Activated CD8-positive, alpha-beta memory T cell treated with anti-CD3 and anti-CD28 coated beads, Interleukin-2, amount 10 ng/mL, durations not matched to agents 7 days and 5 days (primary cell): ENCODE measurements around the gene ASMTL. TPM values are rescaled to one million over a fixed set of nuclear protein-coding genes. Genes with fewer than 3 reads are reported as not detected.
"Not testable (repeated sequence)": the region's sequence is repeated elsewhere in the genome, so short reads cannot be mapped to it uniquely, and the experiment has no call there.

Experiments
- ATAC-seq: fragments of 150-1000 bp; cut with Tn5 transposase; one replicate; pipeline ENCODE4 v1.10.0; 2021; ENCODE audit warnings: moderate library complexity
- CTCF ChIA-PET: fragments of 350-600 bp; sonication (Branson Sonifier 250); formaldehyde crosslinking; loops from one replicate; lab custom pipeline; 2021; ENCODE audit warnings: antibody characterized with exemption; lab: Charles Lee
- DNase-seq: peaks from one replicate; pipeline ENCODE4 v3.0.0-alpha.2; 2020
- H3K27ac Mint-ChIP-seq: one replicate; pipeline ENCODE4 v1.8.0; 2021; ENCODE audit warnings: mild to moderate bottlenecking, mixed read lengths
- H3K27me3 Mint-ChIP-seq: one replicate; pipeline ENCODE4 v1.8.0; 2021; ENCODE audit warnings: mixed read lengths
- H3K36me3 Mint-ChIP-seq: one replicate; pipeline ENCODE4 v1.8.0; 2021; ENCODE audit warnings: mild to moderate bottlenecking, mixed read lengths
- H3K4me1 Mint-ChIP-seq: one replicate; pipeline ENCODE4 v1.8.0; 2021; ENCODE audit warnings: mixed read lengths
- H3K4me3 Mint-ChIP-seq: one replicate; pipeline ENCODE4 v1.8.0; 2021; ENCODE audit warnings: mild to moderate bottlenecking, moderate library complexity, mixed read lengths
- H3K9me3 Mint-ChIP-seq: one replicate; pipeline ENCODE4 v1.8.0; 2022; ENCODE audit warnings: low read depth, mixed read lengths
- total RNA-seq, 2 experiments: library from RNA; stranded (reverse); gene quantifications; one replicate each; pipeline ENCODE4 v1.2.3, GENCODE V29; 2021

ASMTL gene
- total RNA-seq: 10 to 100 TPM; 39.9 to 44.7 TPM

- DNase-seq (peak; percentile 100), ATAC-seq (peak; percentile 83)
- CTCF ChIA-PET: no interaction called here
- Mint-ChIP-seq H3K36me3 (peaks cover 24% of the 10 kb centered on the region), H3K9me3 (peaks cover 15% of the 10 kb centered on the region), H3K4me3 (peak within 1 kb of the TSS; percentile 76), H3K27me3 (no peaks in the 10 kb centered on the region), H3K4me1 (peaks cover 39% of the 10 kb centered on the region), H3K27ac (peak within 1 kb of the TSS; percentile 93)
Measured at GRCh38 chrX:1452516-1453394, at the start of gene ASMTL. TSS of gene ASMTL (minus strand) at chrX:1452909. CDS start at chrX:1452840, 69 bp downstream.

GRCh38 chrX:1502241-1502640 is 49.5 kb upstream of the ASMTL start:
- peak overlapping the region; percentile 32 for H3K27ac Mint-ChIP-seq
- CTCF ChIA-PET: no interaction called here
- no peak overlapping the region for H3K4me3 Mint-ChIP-seq
- H3K4me1 Mint-ChIP-seq: peaks cover 47% of the 10 kb centered on the region
- H3K9me3 Mint-ChIP-seq: no peaks in the 10 kb centered on the region
- no peaks in the 10 kb centered on the region for H3K27me3 Mint-ChIP-seq
- DNase-seq (no peak), ATAC-seq (no peak)
- H3K36me3 Mint-ChIP-seq: peaks cover 46% of the 10 kb centered on the region

GRCh38 chrX:1500701-1501624 is 48.3 kb upstream of the ASMTL start:
- Mint-ChIP-seq H3K36me3 (peaks cover 40% of the 10 kb centered on the region), H3K9me3 (no peaks in the 10 kb centered on the region), H3K27me3 (no peaks in the 10 kb centered on the region), H3K4me1 (peaks cover 46% of the 10 kb centered on the region), H3K27ac (peak overlapping the region; percentile 76), H3K4me3 (no peak overlapping the region)
- ATAC-seq (peak; percentile 79), DNase-seq (peak; percentile 69)
- CTCF ChIA-PET: no interaction called here

GRCh38 chrX:1496076-1496475 is 43.4 kb upstream of the ASMTL start:
- CTCF ChIA-PET: no interaction called here

GRCh38 chrX:1493877-1494510 is 41.3 kb upstream of the ASMTL start:
- Mint-ChIP-seq H3K4me1 (peaks cover 35% of the 10 kb centered on the region), H3K36me3 (peaks cover 34% of the 10 kb centered on the region), H3K9me3 (peaks cover 7% of the 10 kb centered on the region), H3K27me3 (no peaks in the 10 kb centered on the region), H3K4me3 (no peak overlapping the region), H3K27ac (peak overlapping the region; percentile 57)
- ATAC-seq: peak; percentile 17
- DNase-seq: peak; percentile 39
- CTCF ChIA-PET: no interaction called here

More at GRCh38 chrX:1496076-1496475, 43.4 kb upstream of the ASMTL start:
- Mint-ChIP-seq H3K9me3 (peaks cover 7% of the 10 kb centered on the region), H3K36me3 (peaks cover 27% of the 10 kb centered on the region), H3K27me3 (no peaks in the 10 kb centered on the region), H3K4me1 (peaks cover 37% of the 10 kb centered on the region), H3K4me3 (no peak overlapping the region), H3K27ac (no peak overlapping the region)
- ATAC-seq (no peak), DNase-seq (peak; percentile 37)

- CTCF ChIA-PET: no interaction called here
- DNase-seq: no peak
- Mint-ChIP-seq H3K9me3 (peaks cover 7% of the 10 kb centered on the region), H3K36me3 (peaks cover 40% of the 10 kb centered on the region), H3K27me3 (no peaks in the 10 kb centered on the region), H3K27ac (peak overlapping the region; percentile 57), H3K4me3 (no peak overlapping the region), H3K4me1 (peaks cover 41% of the 10 kb centered on the region)
- ATAC-seq: no peak
Measured at GRCh38 chrX:1493412-1493811, 40.7 kb upstream of the ASMTL start.

- CTCF ChIA-PET: no interaction called here
- H3K27me3 Mint-ChIP-seq: no peaks in the 10 kb centered on the region
- peaks cover 44% of the 10 kb centered on the region for H3K4me1 Mint-ChIP-seq
- peak overlapping the region; percentile 59 for H3K27ac Mint-ChIP-seq
- peaks cover 7% of the 10 kb centered on the region for H3K9me3 Mint-ChIP-seq
- peaks cover 44% of the 10 kb centered on the region for H3K36me3 Mint-ChIP-seq
- DNase-seq (peak; percentile 37), ATAC-seq (peak; percentile 5)
- no peak overlapping the region for H3K4me3 Mint-ChIP-seq
Measured at GRCh38 chrX:1492421-1493012, 39.8 kb upstream of the ASMTL start.

GRCh38 chrX:1491851-1492349 is 39.2 kb upstream of the ASMTL start:
- peak; percentile 95 for ATAC-seq
- H3K27ac Mint-ChIP-seq: peak overlapping the region; percentile 69
- H3K36me3 Mint-ChIP-seq: peaks cover 50% of the 10 kb centered on the region

GRCh38 chrX:1491248-1491647 is 38.5 kb upstream of the ASMTL start:
- H3K27me3 Mint-ChIP-seq, H3K9me3 Mint-ChIP-seq, CTCF ChIA-PET, H3K27ac Mint-ChIP-seq, DNase-seq, H3K4me3 Mint-ChIP-seq, ATAC-seq: not testable (repeated sequence)
- H3K4me1 Mint-ChIP-seq: peaks cover 49% of the 10 kb centered on the region
- peaks cover 53% of the 10 kb centered on the region for H3K36me3 Mint-ChIP-seq

More at GRCh38 chrX:1491851-1492349, 39.2 kb upstream of the ASMTL start:
- Mint-ChIP-seq H3K27me3 (no peaks in the 10 kb centered on the region), H3K4me3 (no peak overlapping the region), H3K9me3 (peaks cover 7% of the 10 kb centered on the region), H3K4me1 (peaks cover 50% of the 10 kb centered on the region)
- CTCF ChIA-PET: no interaction called here
- peak; percentile 92 for DNase-seq

GRCh38 chrX:1490723-1491122 is 38.0 kb upstream of the ASMTL start:
- CTCF ChIA-PET, H3K27me3 Mint-ChIP-seq, H3K4me3 Mint-ChIP-seq, H3K27ac Mint-ChIP-seq, ATAC-seq, DNase-seq: not testable (repeated sequence)
- peaks cover 10% of the 10 kb centered on the region for H3K9me3 Mint-ChIP-seq
- peaks cover 50% of the 10 kb centered on the region for H3K4me1 Mint-ChIP-seq
- peaks cover 59% of the 10 kb centered on the region for H3K36me3 Mint-ChIP-seq

GRCh38 chrX:1489354-1489753 is 36.6 kb upstream of the ASMTL start:
- peaks cover 56% of the 10 kb centered on the region for H3K4me1 Mint-ChIP-seq
- H3K27me3 Mint-ChIP-seq, DNase-seq, CTCF ChIA-PET, H3K4me3 Mint-ChIP-seq, H3K27ac Mint-ChIP-seq, ATAC-seq: not testable (repeated sequence)
- H3K36me3 Mint-ChIP-seq: peaks cover 63% of the 10 kb centered on the region
- peaks cover 10% of the 10 kb centered on the region for H3K9me3 Mint-ChIP-seq

GRCh38 chrX:1488745-1489144 is 36.0 kb upstream of the ASMTL start:
- CTCF ChIA-PET: no interaction called here
- H3K27ac Mint-ChIP-seq: peak overlapping the region; percentile 45
- no peak for DNase-seq

More at GRCh38 chrX:1488745-1489144, 36.0 kb upstream of the ASMTL start:
- Mint-ChIP-seq H3K4me1 (peaks cover 56% of the 10 kb centered on the region), H3K27me3 (no peaks in the 10 kb centered on the region), H3K36me3 (peaks cover 67% of the 10 kb centered on the region), H3K4me3 (no peak overlapping the region), H3K9me3 (peaks cover 10% of the 10 kb centered on the region)
- ATAC-seq: no peak
